ENCODE data around the gene APOBEC3F. TPM values are rescaled to one million over a fixed set of nuclear protein-coding genes. Genes with fewer than 3 reads are reported as not detected.
"Not testable (repeated sequence)": the region's sequence is repeated elsewhere in the genome, so short reads cannot be mapped to it uniquely, and the experiment has no call there.

The APOBEC3F gene
- total RNA-seq, 2 donors from 2014 or later: 3.4 to 6.3 TPM

DNA sequence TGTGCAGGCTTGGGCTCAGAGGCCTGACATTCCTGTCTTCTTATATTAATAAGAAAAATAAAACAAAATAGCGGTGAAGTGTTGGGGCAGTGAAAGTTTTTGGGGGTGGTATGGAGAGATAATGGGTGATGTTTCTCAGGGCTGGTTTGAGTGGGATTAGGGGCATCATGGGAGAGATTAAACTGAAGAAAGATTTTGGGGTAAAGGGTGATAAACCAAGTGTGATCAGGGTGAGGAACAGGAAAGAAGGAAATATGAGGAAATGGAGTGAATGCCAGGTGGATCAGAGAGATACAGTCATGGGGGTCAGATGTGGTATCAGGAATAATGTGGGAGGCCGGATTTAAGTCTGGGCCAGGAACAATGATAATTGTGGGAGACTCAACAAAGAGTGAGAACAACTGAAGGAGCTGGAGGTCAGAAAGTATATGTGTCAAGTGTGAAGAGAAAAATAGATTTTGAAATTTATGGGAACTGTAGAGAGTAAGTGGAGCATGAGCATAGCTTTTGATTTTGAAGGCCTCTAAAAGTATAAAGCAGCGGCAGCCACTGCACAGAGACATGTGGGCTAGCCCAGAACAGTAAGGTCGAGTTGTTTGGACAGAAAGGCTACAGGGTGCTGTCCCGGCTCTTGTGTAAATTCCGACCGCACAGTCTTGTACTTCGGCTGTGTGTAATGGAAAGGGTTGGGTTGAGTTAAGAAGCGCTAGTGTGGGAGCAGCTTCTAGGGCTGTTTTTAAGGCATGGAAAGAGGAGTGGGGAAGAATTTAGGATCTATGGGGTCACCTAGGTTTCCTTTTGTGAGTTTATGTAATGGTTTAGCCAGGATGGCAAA lies 26.0 kb downstream of the APOBEC3F start:
- not testable (repeated sequence) for H3K9me3 ChIP-seq; H3K27ac ChIP-seq; DNase-seq (ENCODE audit: low spot score)

GRCh38 chr22:39068033-39068785 lies 27.5 kb downstream of the APOBEC3F start:
- TF ChIP-seq CTCF (IDR thresholded peaks at IDR 0.05): no peak
- Histone ChIP-seq H3K9me3 (no peaks in the 10 kb centered on the region), H3K4me3 (no peak overlapping the region), H3K36me3 (no peaks in the 10 kb centered on the region), H3K27me3 (no peaks in the 10 kb centered on the region), H3K4me1 (no peaks in the 10 kb centered on the region), H3K27ac (no peak overlapping the region)
- no peak for DNase-seq (ENCODE audit: low spot score)

More for the DNA sequence above, 26.0 kb downstream of the APOBEC3F start:
- H3K27me3 ChIP-seq, H3K36me3 ChIP-seq, H3K4me1 ChIP-seq, H3K4me3 ChIP-seq: not testable (repeated sequence)

GRCh38 chr22:39070186-39070585 lies 29.5 kb downstream of the APOBEC3F start:
- Histone ChIP-seq H3K36me3 (no peaks in the 10 kb centered on the region), H3K4me1 (no peaks in the 10 kb centered on the region), H3K27me3 (no peaks in the 10 kb centered on the region), H3K27ac (no peak overlapping the region), H3K9me3 (no peaks in the 10 kb centered on the region), H3K4me3 (no peak overlapping the region)
- no peak for DNase-seq (ENCODE audit: low spot score)
- no peak for TF ChIP-seq CTCF (IDR thresholded peaks at IDR 0.05)

- H3K27me3 ChIP-seq; H3K4me1 ChIP-seq; H3K36me3 ChIP-seq; DNase-seq (ENCODE audit: low spot score); H3K9me3 ChIP-seq; H3K27ac ChIP-seq; H3K4me3 ChIP-seq: not testable (repeated sequence)
These were observed 31.9 kb downstream of the APOBEC3F start for GRCh38 chr22:39072581-39072981.

- H3K36me3 ChIP-seq: no peaks in the 10 kb centered on the region
- no peak for TF ChIP-seq CTCF (IDR thresholded peaks at IDR 0.05)
- H3K27ac ChIP-seq: no peak overlapping the region
- no peak overlapping the region for H3K4me3 ChIP-seq
- no peaks in the 10 kb centered on the region for H3K9me3 ChIP-seq
- H3K27me3 ChIP-seq: no peaks in the 10 kb centered on the region
- DNase-seq (ENCODE audit: low spot score): no peak
- H3K4me1 ChIP-seq: peaks cover 0 to 10% of the 10 kb centered on the region in 2 donors
These were observed 33.3 kb downstream of the APOBEC3F start for GRCh38 chr22:39073981-39074380.

DNA sequence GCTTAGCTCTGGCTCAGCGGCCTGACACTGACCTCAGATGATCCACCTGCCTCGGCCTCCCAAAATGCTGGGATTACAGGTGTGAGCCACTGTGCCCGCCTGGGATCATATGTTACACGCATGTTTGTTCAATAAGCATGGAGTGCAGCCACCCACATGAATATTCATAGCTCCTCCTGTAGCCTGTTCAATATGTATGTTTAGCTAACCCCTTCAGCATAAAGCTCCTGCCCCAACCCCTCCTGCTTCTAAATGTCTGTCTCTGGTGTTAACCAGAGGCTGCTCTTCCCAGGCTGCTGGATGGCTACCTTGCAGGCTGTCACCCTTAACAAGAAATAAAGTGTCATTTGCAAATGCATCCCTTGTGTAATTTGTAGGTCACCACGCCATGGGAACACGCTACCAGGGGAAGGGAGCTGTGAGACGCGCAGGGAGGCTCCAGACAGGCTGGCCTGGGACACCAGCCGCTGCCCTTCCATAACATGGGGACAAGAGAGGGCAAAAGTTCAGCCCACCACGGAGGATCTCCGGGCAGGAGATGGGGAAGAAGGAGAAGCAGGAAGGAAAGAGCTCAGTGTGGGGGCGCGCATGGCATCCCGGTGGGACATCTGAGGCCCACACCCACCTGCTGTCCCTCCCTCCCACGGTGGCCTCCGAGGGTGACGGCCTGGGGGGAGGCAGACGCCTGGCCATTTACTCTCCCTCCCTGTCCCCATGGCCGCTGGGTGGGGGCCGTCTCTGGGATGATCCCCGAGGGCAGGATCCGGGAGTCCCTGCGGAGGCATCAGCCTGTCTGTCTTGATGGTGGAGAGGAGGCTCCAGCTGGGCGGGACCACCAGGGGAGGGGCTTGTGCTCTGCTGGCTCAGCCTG lies 35.7 kb downstream of the APOBEC3F start:
- not testable (repeated sequence) for H3K4me1 ChIP-seq; H3K9me3 ChIP-seq; H3K36me3 ChIP-seq; H3K27me3 ChIP-seq; DNase-seq (ENCODE audit: low spot score)
- Histone ChIP-seq H3K4me3 (peak overlapping the region in 1 of 2 donors; percentile 49), H3K27ac (peak overlapping the region in 1 of 2 donors; percentile 54)

- not testable (repeated sequence) for H3K9me3 ChIP-seq
- peak within 1 kb of the TSS; percentile 31 to 49 for H3K4me3 ChIP-seq
These were observed 36.6 kb downstream of the APOBEC3F start, which contains the start of gene APOBEC3G for GRCh38 chr22:39077026-39077840. Gene APOBEC3G, plus strand, starts transcription at chr22:39077275. Its CDS starts 87 bp downstream, at chr22:39077362.

GRCh38 chr22:39077912-39078311 lies 37.2 kb downstream of the APOBEC3F start:
- not testable (repeated sequence) for DNase-seq (ENCODE audit: low spot score); H3K9me3 ChIP-seq; H3K27me3 ChIP-seq; H3K36me3 ChIP-seq; H3K4me1 ChIP-seq; H3K27ac ChIP-seq
- H3K4me3 ChIP-seq: peak overlapping the region in 1 of 2 donors; percentile 49

More at GRCh38 chr22:39077026-39077840, 36.6 kb downstream of the APOBEC3F start, which contains the start of gene APOBEC3G:
- H3K27ac ChIP-seq: peak within 1 kb of the TSS; percentile 52 to 54
- DNase-seq (ENCODE audit: low spot score): peak; percentile 61
- not testable (repeated sequence) for H3K27me3 ChIP-seq, H3K36me3 ChIP-seq, H3K4me1 ChIP-seq

Data from right atrium auricular region (tissue), 2 donors.